Activated naive CD4-positive, alpha-beta T cell treated with Interleukin-2 at 50 U/mL for 16 hours (primary cell): ENCODE measurements around the gene DIO2.

Source experiments
- DNase-seq: peaks from one replicate; pipeline ENCODE4 v3.0.0-alpha.2; 2020

The DIO2 gene

GRCh38 chr14:80167793-80168448 lies 43.4 kb downstream of the DIO2 start:
- no peak for DNase-seq

- no peak for DNase-seq
Observed at GRCh38 chr14:80164991-80165721, 46.1 kb downstream of the DIO2 start.

GRCh38 chr14:80152763-80153162 lies 58.5 kb downstream of the DIO2 start:
- DNase-seq = no peak

- DNase-seq = no peak
Observed at GRCh38 chr14:80152166-80152565, 59.1 kb downstream of the DIO2 start.

GRCh38 chr14:80150301-80150700 lies 61.0 kb downstream of the DIO2 start:
- no peak for DNase-seq
